Thyroid gland (tissue), 4 donors: ENCODE results near the gene RFX3.

ENCODE experiments used
- CTCF ChIP-seq, 6 experiments: fragments of 200-600 bp in 3 of 6; fragments of 450-650 bp in 3 of 6; sonication (generic) in 3 of 6; IDR thresholded peaks; one replicate each; pipeline ENCODE4 v1.5.1; 2016 to 2019; ENCODE audit warnings: antibody characterized with exemption in 6 of 6, mild to moderate bottlenecking in 2 of 6, inconsistent platforms in 1 of 6, moderate library complexity in 1 of 6
- POLR2A ChIP-seq, 2 donors: fragments of 450-650 bp; IDR thresholded peaks; one replicate each; pipeline ENCODE4 v1.6.1; 2017; ENCODE audit warnings: antibody characterized with exemption in 2 of 2, mild to moderate bottlenecking in 2 of 2, moderate library complexity in 1 of 2

DNA sequence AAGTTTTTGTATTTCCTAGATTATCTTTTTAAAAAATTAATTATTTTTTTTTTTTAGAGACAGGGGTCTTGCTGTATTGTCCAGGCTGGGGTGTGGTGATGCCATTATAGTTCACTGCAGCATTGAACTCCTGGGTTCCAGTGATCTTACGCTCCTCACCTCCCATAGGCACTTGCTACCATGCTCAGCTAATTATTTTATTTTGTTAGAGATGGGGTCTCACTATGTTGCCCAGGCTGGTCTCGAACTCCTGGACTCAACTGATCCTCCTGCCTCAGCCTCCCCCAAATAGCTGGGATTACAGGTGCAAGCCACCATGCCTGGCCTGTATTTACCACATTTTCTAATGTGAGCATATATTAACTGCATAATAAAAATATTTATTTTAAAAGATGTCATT is 274.5 kb downstream of the RFX3 start:
- TF ChIP-seq CTCF (IDR thresholded peaks at IDR 0.05), result no peak
- TF ChIP-seq POLR2A (IDR thresholded peaks at IDR 0.05), result no peak
